ENCODE data around the gene DNAJC15. TPM values are rescaled to one million over a fixed set of nuclear protein-coding genes. Genes with fewer than 3 reads are reported as not detected.

The DNAJC15 gene
- polyA plus RNA-seq, 1 experiment: 63.9 TPM

DNA sequence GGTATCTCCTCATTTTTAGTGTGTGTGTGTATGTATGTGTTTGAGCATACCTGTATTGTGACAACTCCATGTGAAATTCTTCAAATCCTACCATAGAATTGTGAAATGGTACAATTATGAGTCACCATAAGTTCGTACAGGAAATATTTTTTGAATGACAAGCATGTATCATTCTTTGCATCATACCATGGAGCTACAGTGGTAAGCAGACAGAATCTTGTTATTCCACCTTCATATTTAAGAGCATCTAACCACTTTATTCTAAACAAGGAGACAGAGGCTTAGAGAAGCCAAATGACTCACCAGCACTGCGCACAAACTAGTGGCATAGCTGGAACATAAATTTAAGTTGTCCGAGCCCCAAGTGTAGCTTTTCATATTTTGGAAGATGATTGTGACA, 26.8 kb upstream of the DNAJC15 start:
- TF ChIP-seq CTCF (IDR thresholded peaks at IDR 0.05; ENCODE audit: insufficient read depth, low read depth, low read length): no peak
- H3K36me3 ChIP-seq (ENCODE audit: control insufficient read depth, insufficient read depth, low read length): no peaks in the 10 kb centered on the region
- H3K4me3 ChIP-seq (ENCODE audit: low read depth, low read length): no peak overlapping the region
- ChIA-PET POLR2A (no interaction called here), CTCF (no interaction called here)
- no peaks in the 10 kb centered on the region for H3K27me3 ChIP-seq (ENCODE audit: control insufficient read depth, insufficient read depth, low read length)
- peak; percentile 74 for DNase-seq (ENCODE audit: low read depth)

- ChIA-PET CTCF (no interaction called here), POLR2A (interaction anchor here (0.7 kb wide), 1 partner anchor 132 kb away, joined by 9 read pairs; no protein-coding TSS in a partner anchor)
- H3K27me3 ChIP-seq (ENCODE audit: control insufficient read depth, insufficient read depth, low read length): no peaks in the 10 kb centered on the region
- H3K4me3 ChIP-seq (ENCODE audit: low read depth, low read length): no peak overlapping the region
- H3K36me3 ChIP-seq (ENCODE audit: control insufficient read depth, insufficient read depth, low read length): no peaks in the 10 kb centered on the region
- DNase-seq (ENCODE audit: low read depth): no peak
- TF ChIP-seq CTCF (IDR thresholded peaks at IDR 0.05; ENCODE audit: insufficient read depth, low read depth, low read length): no peak
Measured at GRCh38 chr13:42997381-42997780, 26.0 kb upstream of the DNAJC15 start.

DNA sequence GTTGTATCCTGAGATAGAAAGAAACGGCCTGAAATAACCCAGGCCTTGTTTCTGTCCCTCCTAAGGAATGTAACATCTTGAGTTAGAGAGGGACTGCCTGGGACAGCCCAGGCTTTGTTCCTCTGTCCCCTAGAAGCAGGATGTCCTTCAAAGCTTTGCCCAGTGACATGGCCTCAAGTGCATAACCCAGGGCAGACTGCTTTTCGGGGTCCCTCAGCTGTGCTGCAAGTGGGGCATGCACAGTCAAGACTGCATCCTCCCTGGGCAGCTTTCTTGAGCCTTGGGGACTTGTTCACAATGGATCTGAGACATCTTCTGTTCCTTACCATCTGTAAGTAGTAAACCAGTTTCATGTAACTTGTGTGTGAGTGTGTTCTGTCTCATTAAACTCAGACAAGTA, 23.9 kb upstream of the DNAJC15 start:
- Histone ChIP-seq H3K27me3 (ENCODE audit: control insufficient read depth, insufficient read depth, low read length) (no peaks in the 10 kb centered on the region), H3K4me3 (ENCODE audit: low read depth, low read length) (no peak overlapping the region), H3K36me3 (ENCODE audit: control insufficient read depth, insufficient read depth, low read length) (no peaks in the 10 kb centered on the region)
- TF ChIP-seq CTCF (IDR thresholded peaks at IDR 0.05; ENCODE audit: insufficient read depth, low read depth, low read length): no peak
- ChIA-PET CTCF (interaction anchor here (0.6 kb wide), 1 partner anchor 252 kb away, joined by 3 read pairs; no protein-coding TSS in a partner anchor), POLR2A (no interaction called here)
- no peak for DNase-seq (ENCODE audit: low read depth)

GRCh38 chr13:43000676-43001075, 22.7 kb upstream of the DNAJC15 start:
- CTCF ChIA-PET: no interaction called here
- Histone ChIP-seq H3K36me3 (ENCODE audit: control insufficient read depth, insufficient read depth, low read length) (no peaks in the 10 kb centered on the region), H3K4me3 (ENCODE audit: low read depth, low read length) (no peak overlapping the region), H3K27me3 (ENCODE audit: control insufficient read depth, insufficient read depth, low read length) (no peaks in the 10 kb centered on the region)
- TF ChIP-seq CTCF (IDR thresholded peaks at IDR 0.05; ENCODE audit: insufficient read depth, low read depth, low read length): no peak
- no peak for DNase-seq (ENCODE audit: low read depth)
- POLR2A ChIA-PET: no interaction called here

DNA sequence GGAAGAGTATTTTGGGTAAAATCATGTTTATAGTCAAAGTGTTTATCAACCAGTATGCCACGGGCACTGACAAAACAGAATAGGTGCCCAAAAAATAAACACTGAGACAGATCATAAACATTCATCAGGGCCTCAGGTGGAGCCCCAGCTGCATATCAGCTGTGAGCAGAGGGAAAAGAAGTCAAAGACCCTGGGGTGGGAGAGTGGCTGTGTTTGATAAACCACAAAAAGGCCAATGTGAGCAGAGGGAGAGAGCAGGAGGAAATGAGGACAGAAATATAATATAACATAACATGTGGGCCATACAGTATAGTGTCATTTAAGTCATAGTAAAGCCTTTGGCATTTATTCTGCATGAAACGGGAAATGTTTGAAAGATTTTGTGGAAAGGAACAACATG, 21.4 kb upstream of the DNAJC15 start:
- ChIA-PET CTCF (no interaction called here), POLR2A (no interaction called here)
- no peaks in the 10 kb centered on the region for H3K36me3 ChIP-seq (ENCODE audit: control insufficient read depth, insufficient read depth, low read length)
- DNase-seq (ENCODE audit: low read depth): no peak
- TF ChIP-seq CTCF (IDR thresholded peaks at IDR 0.05; ENCODE audit: insufficient read depth, low read depth, low read length): no peak
- H3K27me3 ChIP-seq (ENCODE audit: control insufficient read depth, insufficient read depth, low read length): no peaks in the 10 kb centered on the region
- no peak overlapping the region for H3K4me3 ChIP-seq (ENCODE audit: low read depth, low read length)
